Measurements from ENCODE around the gene NDUFV3.
"Not testable (repeated sequence)": the region's sequence is repeated elsewhere in the genome, so short reads cannot be mapped to it uniquely, and the experiment has no call there.

NDUFV3 gene

DNA sequence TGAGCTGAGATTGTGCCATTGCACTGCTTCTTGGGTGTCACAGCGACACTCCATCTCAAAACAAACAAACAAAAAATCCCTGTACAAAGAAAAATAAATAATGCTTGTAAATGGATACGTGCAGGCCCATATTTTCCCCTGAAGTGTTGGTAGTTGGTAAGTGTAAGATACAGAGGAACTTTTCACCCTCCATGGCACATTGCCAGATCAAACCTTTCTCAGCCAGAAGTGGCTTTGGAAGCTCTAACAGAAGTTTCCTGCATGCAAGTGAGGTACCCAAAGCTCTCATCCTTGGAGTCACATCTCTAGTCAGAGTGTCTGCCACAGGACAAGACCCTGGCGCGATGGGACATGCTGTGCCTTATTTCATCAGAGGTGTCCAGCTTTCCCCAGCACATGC, 7.3 kb downstream of the NDUFV3 start:
- no peak for DNase-seq

DNA sequence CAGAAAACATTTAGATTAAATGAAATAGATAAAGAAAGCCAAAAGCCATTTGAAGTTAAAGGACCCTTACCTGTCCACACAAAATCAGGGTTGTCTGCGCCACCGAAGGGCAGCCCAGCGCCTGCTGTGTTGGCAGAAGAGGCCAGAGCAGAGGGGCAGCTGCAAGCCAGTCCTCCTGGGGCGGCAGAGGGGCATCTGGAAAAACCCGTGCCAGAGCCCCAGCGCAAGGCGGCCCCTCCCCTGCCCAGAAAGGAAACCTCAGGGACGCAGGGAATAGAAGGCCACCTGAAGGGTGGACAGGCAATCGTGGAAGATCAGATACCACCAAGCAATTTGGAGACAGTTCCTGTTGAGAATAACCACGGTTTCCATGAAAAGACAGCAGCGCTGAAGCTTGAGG, 10.7 kb downstream of the NDUFV3 start:
- DNase-seq = no peak

DNA sequence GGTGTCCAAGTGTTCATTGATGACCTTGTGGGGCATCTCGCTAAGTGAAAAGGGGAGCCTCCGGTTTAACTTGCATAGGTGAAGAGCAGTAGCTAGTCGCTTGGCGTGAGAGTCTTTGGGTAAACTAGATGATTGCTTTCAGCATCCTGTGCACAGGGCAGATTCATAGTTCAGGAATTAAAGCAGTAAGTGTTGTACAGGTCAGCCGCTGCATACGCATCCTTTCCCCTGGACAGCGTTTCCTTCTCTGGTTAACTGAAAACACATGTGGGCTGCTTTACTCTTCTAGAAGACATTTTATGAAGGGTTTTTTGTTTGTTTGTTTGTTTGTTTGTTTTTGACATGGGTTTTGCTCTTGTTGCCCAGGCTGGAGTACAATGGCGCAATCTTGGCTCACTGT, 12.1 kb downstream of the NDUFV3 start:
- DNase-seq = no peak

DNA sequence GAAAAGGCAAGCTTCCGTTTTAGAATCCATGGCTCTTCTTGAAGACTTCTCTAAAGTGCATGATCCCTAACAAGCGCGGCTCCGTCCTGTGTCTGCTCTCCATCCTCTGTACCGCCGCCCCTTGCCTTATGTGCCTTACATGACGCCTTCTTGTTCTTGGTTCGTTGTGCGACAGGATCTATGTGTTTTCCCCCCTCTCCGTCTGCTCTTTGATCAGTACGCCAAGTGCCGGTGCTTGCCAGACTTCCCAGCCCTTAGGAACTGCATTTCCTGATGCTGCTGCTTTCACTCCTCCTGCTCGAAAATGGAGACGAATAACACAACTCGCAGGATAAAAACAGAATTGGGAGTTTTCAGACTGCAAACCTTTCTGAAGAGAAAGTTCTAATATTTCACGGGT, 13.1 kb downstream of the NDUFV3 start:
- no peak for DNase-seq

GRCh38 chr21:42908484-42908883, 15.4 kb downstream of the NDUFV3 start:
- DNase-seq = not testable (repeated sequence)

- DNase-seq = not testable (repeated sequence)
Observed at GRCh38 chr21:42911920-42912319, 18.8 kb downstream of the NDUFV3 start.

DNA sequence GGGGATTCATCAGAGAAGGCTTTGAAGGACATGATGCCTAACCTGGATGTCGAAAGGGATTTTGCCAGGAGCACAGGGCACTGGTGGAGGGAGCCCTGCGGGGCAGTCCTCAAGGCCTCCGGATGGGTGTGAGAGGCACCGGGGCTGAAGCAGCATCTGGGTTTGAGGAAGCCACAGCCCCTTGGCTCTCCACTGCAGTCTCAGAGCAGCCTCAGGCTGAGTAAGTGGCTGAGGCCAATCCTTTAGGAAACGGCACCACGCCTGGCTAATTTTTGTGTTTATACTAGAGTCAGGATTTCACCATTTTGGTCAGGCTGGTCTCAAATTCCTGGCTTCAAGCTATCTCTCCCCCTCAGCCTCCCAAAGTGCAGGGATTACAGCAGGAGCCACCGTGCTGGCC, 20.4 kb downstream of the NDUFV3 start:
- no peak for DNase-seq

- no peak for DNase-seq
Observed at GRCh38 chr21:42918291-42918690, 25.2 kb downstream of the NDUFV3 start.

- DNase-seq = no peak
Observed at GRCh38 chr21:42921927-42922326, 28.8 kb downstream of the NDUFV3 start.

DNA sequence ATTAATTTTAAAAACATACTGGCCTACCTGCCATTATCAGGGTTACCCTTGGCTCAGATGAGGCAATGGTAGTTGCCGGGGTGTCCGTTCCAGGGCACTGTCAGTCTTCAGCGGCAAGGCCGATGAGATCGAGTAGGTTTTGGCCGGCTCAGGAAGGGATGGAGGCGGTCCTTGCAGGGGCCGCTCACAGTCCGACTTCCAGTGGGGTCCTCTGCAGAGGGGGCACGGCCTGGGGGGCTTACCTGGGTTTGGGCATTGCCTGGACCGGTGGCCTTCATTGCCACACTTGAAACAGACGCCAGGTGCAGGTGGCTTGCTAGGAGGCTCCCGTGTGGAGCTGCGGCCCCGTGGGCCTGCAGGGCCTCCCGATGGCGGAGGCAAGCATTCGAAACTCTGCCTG, 29.8 kb downstream of the NDUFV3 start:
- no peak for DNase-seq

DNA sequence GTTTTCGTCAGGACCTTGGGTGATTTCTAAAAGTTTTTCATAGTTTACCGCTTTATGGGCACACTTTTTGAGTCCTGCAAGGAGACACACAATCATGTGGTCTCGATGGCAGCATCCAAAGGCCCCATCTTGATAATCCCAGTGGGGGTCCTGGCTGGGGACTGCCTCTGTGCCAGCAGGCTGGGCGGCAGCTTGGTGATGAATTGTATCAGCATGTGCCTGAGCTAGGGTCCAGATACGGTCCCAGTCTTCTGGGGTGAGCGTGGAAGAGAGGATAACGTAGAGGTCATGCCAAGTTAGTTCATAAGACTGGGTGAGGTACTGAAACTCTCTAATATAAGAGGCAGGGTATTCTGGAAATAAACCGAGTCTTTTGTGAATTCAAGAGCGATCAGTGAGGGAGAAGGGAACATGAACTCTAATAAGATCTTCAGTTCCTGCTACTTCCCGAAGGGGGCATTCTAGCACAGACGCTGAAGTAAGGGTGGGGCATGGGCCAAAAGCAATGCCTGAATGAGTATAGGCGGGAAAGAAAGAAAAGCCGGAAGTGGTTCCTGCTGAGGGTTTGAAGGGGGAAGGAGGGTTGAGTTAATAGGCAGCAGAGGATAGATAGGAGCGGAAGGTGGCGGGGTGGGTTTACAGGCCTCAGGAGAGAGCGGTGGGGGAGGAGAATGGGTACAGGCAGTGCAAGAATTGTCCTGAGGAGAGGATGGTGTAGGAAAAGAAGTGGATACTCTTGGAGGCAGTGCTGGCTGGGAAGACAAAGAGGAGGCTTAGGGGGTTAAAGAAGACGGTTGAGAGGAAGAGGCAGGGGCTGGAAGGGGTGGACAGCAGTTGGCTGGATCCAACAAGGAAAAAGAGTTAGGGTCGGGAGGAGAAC, 30.7 kb downstream of the NDUFV3 start:
- DNase-seq = peak; percentile 94 to 95

GRCh38 chr21:42924433-42924751, 31.3 kb downstream of the NDUFV3 start:
- DNase-seq = no peak

- DNase-seq = no peak
Observed at GRCh38 chr21:42925114-42925926, 32.2 kb downstream of the NDUFV3 start, which contains the start of gene ERVH48-1. ERVH48-1 (minus strand) TSS chr21:42925630; CDS start chr21:42919006, 6,624 bp downstream.

DNA sequence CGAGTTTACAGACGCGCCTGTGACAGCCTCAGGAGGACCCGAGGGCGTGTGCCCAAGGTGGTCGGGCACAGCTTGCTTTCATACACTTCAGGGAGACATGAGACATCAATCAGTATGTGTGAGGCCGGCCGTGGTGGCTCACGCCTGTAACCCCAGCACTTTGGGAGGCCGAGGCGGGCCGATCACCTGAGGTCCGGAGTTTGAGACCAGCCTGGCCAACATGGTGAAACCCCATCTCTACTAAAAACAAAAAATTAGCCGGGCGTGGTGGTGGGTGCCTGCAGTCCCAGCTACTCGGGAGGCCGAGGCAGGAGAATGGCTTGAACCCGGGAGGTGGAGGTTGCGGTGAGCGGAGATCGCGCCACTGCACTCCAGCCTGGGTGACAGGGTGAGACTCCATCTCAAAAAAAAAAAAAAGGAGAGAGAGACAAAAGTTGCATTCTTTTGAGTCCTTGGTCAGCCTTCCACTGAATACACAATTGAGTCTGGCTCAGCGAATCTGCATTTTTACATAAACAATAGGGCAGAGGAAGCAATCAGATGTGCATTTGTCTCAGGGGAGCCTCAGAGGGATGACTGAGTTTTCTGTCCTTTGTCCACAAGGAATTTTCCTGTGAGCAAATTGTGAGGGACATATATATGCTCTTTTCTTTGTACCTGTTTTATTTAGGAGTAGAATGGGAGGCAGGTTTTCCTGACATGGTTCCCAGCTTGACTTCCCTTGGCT, 34.5 kb downstream of the NDUFV3 start:
- not testable (repeated sequence) for DNase-seq

DNA sequence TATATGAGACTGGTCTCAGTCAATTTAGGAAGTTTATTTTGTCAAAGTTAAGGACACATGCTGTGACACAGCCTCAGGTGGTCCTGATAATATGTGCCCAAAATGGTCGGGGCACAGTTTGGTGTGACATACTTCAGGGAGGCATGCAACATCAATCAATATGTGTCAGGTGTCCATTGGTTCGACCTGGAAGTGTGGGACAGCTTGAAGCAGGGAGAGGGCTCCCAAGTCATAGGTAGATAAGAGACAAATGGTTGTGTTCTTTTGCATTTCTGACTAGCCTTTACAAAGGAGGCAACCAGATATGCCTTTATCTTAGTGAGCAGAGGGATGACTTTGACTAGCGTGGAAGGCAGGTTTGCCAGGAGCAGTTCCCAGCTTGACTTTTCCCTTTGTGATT, 36.9 kb downstream of the NDUFV3 start:
- DNase-seq = no peak

DNA sequence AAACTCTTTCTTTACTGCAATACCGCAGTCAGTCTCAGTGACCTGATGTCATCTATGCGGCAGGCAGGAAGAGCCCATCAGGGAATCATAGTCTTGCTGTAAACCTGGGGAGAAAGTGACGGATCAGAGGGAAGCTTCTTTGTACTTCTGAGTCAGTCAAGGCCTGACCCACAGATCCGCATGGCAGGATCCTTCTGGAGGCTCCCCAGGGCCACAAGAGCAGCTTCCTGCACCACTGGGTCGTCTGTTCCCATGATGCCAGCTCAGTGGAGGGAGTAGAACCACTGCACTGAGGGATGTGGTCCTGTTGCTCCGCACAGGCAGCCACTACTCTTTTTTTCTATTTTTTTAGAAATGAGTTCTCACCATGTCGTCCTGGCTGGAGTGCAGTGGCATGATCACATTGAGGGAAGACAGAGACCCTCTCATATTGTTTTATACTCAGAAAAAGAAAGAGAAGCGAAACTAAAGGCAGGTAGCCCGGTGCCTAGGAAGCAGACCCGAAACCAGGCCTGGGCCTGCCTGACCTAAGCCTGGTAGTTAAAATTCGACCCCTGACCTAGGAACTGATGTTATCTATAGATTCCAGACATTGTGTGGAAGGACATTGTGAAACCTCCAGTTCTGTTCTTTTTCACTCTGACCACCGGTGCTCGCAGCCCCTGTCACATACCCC, 38.6 kb downstream of the NDUFV3 start:
- no peak for DNase-seq

DNA sequence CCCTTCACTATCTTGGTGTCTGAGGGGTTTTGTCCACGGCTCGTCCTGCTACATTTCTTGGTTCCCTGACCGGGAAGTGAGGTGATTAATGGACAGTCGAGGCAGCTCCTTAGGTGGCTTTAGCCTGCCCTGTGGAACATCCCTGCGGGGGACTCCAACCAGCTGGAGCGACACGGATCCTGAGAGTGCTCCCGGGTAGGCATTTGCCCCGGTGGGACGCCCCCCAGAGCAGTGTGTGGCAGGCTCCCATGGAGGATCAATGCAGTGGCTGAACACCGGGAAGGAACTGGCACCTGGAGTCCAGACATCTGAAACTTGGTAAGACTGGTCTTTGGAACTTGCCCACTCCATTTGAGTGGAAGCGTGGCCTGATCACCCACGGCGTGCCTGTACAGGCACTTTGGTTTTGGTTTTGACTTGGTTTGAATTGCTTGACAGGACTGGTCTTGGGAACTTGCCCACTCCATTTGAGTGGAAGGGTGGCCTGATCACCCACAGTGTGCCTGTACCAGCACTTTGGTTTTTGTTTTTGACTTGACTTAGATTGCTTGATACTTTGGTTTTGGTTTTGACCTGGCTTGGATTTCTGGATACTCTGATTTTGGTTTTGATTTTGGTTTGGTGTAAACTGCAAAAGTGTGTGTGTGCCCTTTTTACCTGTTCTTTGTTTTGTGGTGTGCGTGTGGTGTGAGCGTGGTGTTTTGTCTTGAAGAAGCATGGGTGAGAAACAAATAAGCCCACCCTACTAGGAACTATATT, 39.4 kb downstream of the NDUFV3 start:
- not testable (repeated sequence) for DNase-seq

DNA sequence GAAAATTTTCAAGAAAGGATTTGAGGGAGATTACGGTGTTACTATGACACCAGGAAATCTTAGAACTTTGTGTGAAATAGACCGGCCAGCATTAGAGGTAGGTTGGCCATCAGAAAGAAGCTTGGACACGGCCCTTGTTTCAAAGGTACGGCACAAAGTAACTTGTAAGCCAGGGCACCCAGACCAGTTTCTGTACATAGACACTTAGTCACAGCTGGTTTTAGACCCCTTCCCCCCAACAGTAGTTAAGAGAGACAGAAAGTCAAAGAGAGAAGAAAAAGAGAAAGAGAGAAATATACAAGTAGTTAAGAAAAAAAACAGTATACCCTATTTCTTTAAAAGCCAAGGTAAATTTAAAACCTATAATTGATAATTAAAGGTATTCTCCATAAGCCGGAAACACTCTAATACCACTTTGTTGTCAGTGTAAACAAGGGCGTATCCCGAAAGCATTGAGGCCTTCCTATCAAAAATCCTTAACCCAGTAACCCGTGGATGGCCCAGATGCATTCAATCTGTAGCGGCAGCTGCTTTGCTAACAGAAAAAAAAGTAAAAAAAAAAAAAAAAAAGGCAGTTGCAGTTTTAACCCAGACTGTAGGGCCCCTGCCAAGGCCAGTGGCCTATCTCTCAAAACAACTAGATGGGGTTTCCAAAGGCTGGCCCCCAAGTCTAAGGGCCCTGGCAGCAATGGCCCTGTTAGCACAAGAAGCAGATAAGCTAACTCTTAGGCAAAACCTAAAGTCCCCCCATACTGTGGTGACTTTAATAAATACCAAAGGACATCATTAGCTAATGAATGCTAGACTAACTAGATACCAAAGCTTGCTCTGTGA, 40.2 kb downstream of the NDUFV3 start:
- not testable (repeated sequence) for DNase-seq

DNA sequence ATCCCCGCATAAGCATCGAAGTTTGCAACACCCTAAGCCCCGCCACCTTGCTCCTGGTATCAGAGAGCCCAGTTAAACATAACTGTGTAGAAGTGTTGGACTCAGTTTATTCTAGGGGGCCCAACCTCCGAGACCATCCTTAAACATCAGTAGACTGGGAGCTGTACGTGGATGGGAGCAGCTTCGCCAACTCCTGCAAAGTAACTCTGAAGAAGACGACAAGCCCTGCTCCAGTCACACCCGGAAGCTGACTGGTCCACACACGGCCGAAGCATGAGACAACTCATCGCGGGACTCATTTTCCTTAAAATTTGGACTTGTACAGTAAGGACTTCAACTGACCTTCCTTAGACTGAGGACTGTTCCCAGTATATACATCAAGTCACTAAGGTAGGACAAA, 40.9 kb downstream of the NDUFV3 start:
- DNase-seq = not testable (repeated sequence)

DNA sequence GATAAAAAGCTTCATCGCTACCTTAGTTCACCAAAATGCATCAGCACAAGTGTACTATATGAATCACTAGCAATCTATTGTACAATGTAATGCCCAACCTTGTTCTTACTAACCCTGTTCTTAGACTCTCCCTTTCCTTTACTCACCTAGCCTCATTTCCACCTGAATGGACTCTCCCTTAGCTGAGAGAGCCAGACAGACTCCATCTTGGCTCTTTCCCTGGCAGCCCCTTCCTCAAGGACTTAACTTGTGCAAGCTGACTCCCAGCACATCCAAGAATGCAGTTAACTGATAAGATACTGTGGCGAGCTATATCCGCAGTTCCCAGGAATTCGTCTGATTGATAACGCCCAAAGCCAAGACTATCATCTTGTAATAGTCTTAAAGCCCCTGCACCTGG, 43.3 kb downstream of the NDUFV3 start:
- not testable (repeated sequence) for DNase-seq
